GM12891 (cell line): ENCODE results near the gene FHDC1.

Experiments
- PAX5 ChIP-seq: IDR thresholded peaks from 2 replicates; pipeline ENCODE4 v1.6.1; 2011; ENCODE audit warnings: low read length, moderate library complexity, mild to moderate bottlenecking; ENCODE audit not compliant: insufficient read depth, severe bottlenecking
- POLR2A ChIP-seq: IDR thresholded peaks from 2 replicates; pipeline ENCODE4 v1.6.1; 2011; ENCODE audit warnings: low read depth, low read length, control low read depth
- POLR2AphosphoS5 ChIP-seq: IDR thresholded peaks from 2 replicates; pipeline ENCODE4 v1.6.1; 2011; ENCODE audit warnings: low read depth, low read length, control low read depth
- POU2F2 ChIP-seq: IDR thresholded peaks from 2 replicates; pipeline ENCODE4 v1.6.1; 2011; ENCODE audit warnings: low read depth, mild to moderate bottlenecking, control low read depth, low read length, moderate library complexity
- SPI1 ChIP-seq: IDR thresholded peaks from 2 replicates; pipeline ENCODE4 v1.6.1; 2011; ENCODE audit warnings: low read depth, low read length, control low read depth
- TAF1 ChIP-seq: IDR thresholded peaks from 2 replicates; pipeline ENCODE4 v1.6.1; 2011; ENCODE audit warnings: low read depth, low read length, control low read depth

- TF ChIP-seq POLR2A (no peak), PAX5 (no peak), POLR2AphosphoS5 (no peak), TAF1 (no peak), SPI1 (no peak), POU2F2 (no peak)
Measured at GRCh38 chr4:152959080-152959479, 23.0 kb downstream of the FHDC1 start.
